Neural cell (in vitro differentiated cells): ENCODE measurements around the gene LRRC27. TPM values are rescaled to one million over a fixed set of nuclear protein-coding genes. Genes with fewer than 3 reads are reported as not detected.

Experiments used
- H2AFZ ChIP-seq: fragments of 200-600, 300-800 bp; sonication (generic), shearing (Covaris generic); 2 replicates; pipeline ENCODE4 v1.6.0; 2014; ENCODE audit warnings: low read depth, mild to moderate bottlenecking, antibody characterized with exemption, low read length, moderate library complexity
- H3F3A ChIP-seq: fragments of 200-600 bp; shearing (Covaris generic); 2 replicates; pipeline ENCODE4 v1.6.1; 2016; ENCODE audit warnings: mild to moderate bottlenecking, moderate library complexity, mixed read lengths, antibody characterized with exemption, low read length; ENCODE audit not compliant: insufficient read depth, poor library complexity, severe bottlenecking
- H3K27ac ChIP-seq: fragments of 200-600, 300-800 bp; sonication (generic), shearing (Covaris generic); 2 replicates; pipeline ENCODE4 v1.5.1; 2014; ENCODE audit warnings: mild to moderate bottlenecking, low read length, moderate library complexity
- H3K27me3 ChIP-seq: fragments of 300-800, 200-600 bp; sonication (generic), shearing (Covaris generic); 2 replicates; pipeline ENCODE4 v1.6.0; 2014; ENCODE audit warnings: mild to moderate bottlenecking, low read depth, low read length, moderate library complexity; ENCODE audit not compliant: insufficient read depth
- H3K36me3 ChIP-seq: fragments of 300-800, 200-600 bp; sonication (generic), shearing (Covaris generic); 2 replicates; pipeline ENCODE4 v1.5.1; 2014; ENCODE audit warnings: mild to moderate bottlenecking, antibody characterized with exemption, low read length, moderate library complexity; ENCODE audit not compliant: insufficient read depth
- H3K4me2 ChIP-seq: fragments of 300-800, 200-600 bp; sonication (generic), shearing (Covaris generic); 2 replicates; pipeline ENCODE4 v1.6.0; 2014; ENCODE audit warnings: mild to moderate bottlenecking, low read length
- H3K4me3 ChIP-seq: fragments of 300-800, 200-600 bp; sonication (generic), shearing (Covaris generic); 2 replicates; pipeline ENCODE4 v1.5.1; 2014; ENCODE audit warnings: mild to moderate bottlenecking, low read length, moderate library complexity
- H3K79me2 ChIP-seq: fragments of 200-600 bp; shearing (Covaris generic); replicated peaks from 2 replicates; pipeline ENCODE4 v1.6.0; 2014; ENCODE audit warnings: mild to moderate bottlenecking, low read length, moderate library complexity; ENCODE audit not compliant: insufficient read depth
- H3K9ac ChIP-seq: fragments of 300-800, 200-600 bp; sonication (generic), shearing (Covaris generic); 2 replicates; pipeline ENCODE4 v1.6.1; 2016; ENCODE audit warnings: mild to moderate bottlenecking, low read length, mixed read lengths
- H3K9me2 ChIP-seq: fragments of 200-600 bp; shearing (Covaris generic); 2 replicates; pipeline ENCODE4 v1.6.1; 2016; ENCODE audit warnings: mild to moderate bottlenecking, low read length, mixed read lengths; ENCODE audit not compliant: insufficient read depth
- H3K9me3 ChIP-seq: fragments of 200-600, 300-800 bp; sonication (generic), shearing (Covaris generic); 2 replicates; pipeline ENCODE4 v1.6.1; 2016; ENCODE audit warnings: mild to moderate bottlenecking, mixed run types, low read length, moderate library complexity, mixed read lengths
- H4K20me1 ChIP-seq: fragments of 200-600 bp; shearing (Covaris generic); 2 replicates; pipeline ENCODE4 v1.6.1; 2016; ENCODE audit warnings: mild to moderate bottlenecking, mixed run types; ENCODE audit not compliant: insufficient read depth
- EP300 ChIP-seq: fragments of 450-650 bp; conservative IDR thresholded peaks from 2 replicates; pipeline ENCODE4 v1.6.1; 2014; ENCODE audit warnings: antibody characterized with exemption, mild to moderate bottlenecking, moderate library complexity; ENCODE audit not compliant: poor library complexity, severe bottlenecking
- MXI1 ChIP-seq: fragments of 450-650 bp; conservative IDR thresholded peaks from 2 replicates; pipeline ENCODE4 v1.6.1; 2014; ENCODE audit warnings: antibody characterized with exemption, mild to moderate bottlenecking; ENCODE audit not compliant: poor library complexity, severe bottlenecking
- POLR2AphosphoS5 ChIP-seq: IDR thresholded peaks from 2 replicates; pipeline ENCODE4 v1.6.1; 2012
- RAD21 ChIP-seq: fragments of 450-650 bp; conservative IDR thresholded peaks from 2 replicates; pipeline ENCODE4 v1.6.1; 2014; ENCODE audit warnings: antibody characterized with exemption, mild to moderate bottlenecking, moderate library complexity
- SMC3 ChIP-seq: fragments of 450-650 bp; conservative IDR thresholded peaks from 2 replicates; pipeline ENCODE4 v1.6.1; 2014; ENCODE audit warnings: antibody characterized with exemption, mild to moderate bottlenecking, moderate library complexity; ENCODE audit not compliant: poor library complexity
- TAF1 ChIP-seq: IDR thresholded peaks from 2 replicates; pipeline ENCODE4 v1.6.1; 2012; ENCODE audit warnings: low read depth
- polyA plus RNA-seq: library from polyadenylated mRNA; depleted of rRNA; stranded (reverse); fragments of >200 nt; gene quantifications from 2 replicates; pipeline ENCODE4 v1.2.3, GENCODE V29; 2014
- TF ChIP-seq, protein P1 (sequence below): IDR thresholded peaks from 2 replicates; pipeline ENCODE4 v1.6.1; 2012; ENCODE audit warnings: borderline replicate concordance
- TF ChIP-seq, protein P2 (sequence below): fragments of 450-650 bp; IDR thresholded peaks from 2 replicates; pipeline ENCODE4 v1.5.1; 2014; ENCODE audit warnings: antibody characterized with exemption, mild to moderate bottlenecking, moderate library complexity; ENCODE audit not compliant: poor library complexity, severe bottlenecking

LRRC27 gene
- polyA plus RNA-seq, 1 donor from 2014 or later, result 26.7 TPM

DNA sequence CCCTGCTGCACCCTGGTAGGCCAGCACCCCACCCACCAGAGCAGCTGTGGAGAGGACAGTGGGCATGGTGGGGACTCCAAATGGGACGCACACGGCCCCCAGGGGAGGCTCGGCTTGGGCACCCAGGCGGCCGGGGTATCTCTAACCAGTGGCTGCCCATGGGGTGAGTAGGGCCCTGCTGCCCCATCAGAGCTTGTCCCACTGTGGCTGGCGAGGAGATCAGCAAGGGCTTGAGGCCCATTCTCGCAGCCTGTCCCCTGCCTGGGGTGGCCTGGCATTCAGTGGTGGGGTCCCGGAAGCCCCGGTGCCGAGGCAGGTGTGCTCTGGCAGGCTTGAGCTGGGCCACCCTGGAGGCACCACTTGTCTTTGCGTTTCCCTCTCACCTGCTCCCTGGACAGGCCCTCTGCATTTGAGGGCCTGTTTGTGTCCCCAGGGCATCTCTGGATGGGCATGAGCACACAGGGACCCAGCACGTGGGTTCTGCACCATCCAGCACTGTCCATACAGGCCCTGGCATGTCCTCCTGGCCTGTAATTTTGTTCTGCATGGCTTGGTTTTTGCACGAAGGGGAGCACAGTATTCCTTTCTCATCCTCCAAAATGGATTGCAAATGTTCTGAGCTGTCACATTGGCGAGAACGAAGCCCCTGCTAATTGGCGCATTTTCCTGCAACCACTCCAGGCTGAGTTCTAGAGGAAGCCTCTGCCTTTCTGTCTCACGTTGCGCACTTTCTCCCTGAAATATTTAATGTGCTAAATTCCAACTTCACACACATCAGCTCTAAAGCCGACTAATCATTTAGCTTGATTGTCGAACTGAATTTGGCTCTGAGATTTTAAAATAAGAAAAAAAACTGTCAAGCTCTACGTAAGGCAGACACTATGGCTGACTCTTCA, 92.2 kb downstream of the LRRC27 start:
- Histone ChIP-seq H3K9me3 (no peaks in the 10 kb centered on the region), H2AFZ (no peak overlapping the region), H3K27me3 (no peaks in the 10 kb centered on the region), H3K4me3 (no peak overlapping the region), H3K27ac (peak overlapping the region; percentile 39), H3K9me2 (no peaks in the 10 kb centered on the region), H3K4me2 (no peak overlapping the region), H3F3A (no peaks in the 10 kb centered on the region), H3K9ac (no peak overlapping the region), H3K36me3 (no peaks in the 10 kb centered on the region), H4K20me1 (no peaks in the 10 kb centered on the region), H3K79me2 (no peaks in the 10 kb centered on the region)
- TF ChIP-seq, protein P1, sequence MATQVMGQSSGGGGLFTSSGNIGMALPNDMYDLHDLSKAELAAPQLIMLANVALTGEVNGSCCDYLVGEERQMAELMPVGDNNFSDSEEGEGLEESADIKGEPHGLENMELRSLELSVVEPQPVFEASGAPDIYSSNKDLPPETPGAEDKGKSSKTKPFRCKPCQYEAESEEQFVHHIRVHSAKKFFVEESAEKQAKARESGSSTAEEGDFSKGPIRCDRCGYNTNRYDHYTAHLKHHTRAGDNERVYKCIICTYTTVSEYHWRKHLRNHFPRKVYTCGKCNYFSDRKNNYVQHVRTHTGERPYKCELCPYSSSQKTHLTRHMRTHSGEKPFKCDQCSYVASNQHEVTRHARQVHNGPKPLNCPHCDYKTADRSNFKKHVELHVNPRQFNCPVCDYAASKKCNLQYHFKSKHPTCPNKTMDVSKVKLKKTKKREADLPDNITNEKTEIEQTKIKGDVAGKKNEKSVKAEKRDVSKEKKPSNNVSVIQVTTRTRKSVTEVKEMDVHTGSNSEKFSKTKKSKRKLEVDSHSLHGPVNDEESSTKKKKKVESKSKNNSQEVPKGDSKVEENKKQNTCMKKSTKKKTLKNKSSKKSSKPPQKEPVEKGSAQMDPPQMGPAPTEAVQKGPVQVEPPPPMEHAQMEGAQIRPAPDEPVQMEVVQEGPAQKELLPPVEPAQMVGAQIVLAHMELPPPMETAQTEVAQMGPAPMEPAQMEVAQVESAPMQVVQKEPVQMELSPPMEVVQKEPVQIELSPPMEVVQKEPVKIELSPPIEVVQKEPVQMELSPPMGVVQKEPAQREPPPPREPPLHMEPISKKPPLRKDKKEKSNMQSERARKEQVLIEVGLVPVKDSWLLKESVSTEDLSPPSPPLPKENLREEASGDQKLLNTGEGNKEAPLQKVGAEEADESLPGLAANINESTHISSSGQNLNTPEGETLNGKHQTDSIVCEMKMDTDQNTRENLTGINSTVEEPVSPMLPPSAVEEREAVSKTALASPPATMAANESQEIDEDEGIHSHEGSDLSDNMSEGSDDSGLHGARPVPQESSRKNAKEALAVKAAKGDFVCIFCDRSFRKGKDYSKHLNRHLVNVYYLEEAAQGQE, result no peak
- TF ChIP-seq EP300 (no peak), MXI1 (no peak), TAF1 (no peak)

DNA sequence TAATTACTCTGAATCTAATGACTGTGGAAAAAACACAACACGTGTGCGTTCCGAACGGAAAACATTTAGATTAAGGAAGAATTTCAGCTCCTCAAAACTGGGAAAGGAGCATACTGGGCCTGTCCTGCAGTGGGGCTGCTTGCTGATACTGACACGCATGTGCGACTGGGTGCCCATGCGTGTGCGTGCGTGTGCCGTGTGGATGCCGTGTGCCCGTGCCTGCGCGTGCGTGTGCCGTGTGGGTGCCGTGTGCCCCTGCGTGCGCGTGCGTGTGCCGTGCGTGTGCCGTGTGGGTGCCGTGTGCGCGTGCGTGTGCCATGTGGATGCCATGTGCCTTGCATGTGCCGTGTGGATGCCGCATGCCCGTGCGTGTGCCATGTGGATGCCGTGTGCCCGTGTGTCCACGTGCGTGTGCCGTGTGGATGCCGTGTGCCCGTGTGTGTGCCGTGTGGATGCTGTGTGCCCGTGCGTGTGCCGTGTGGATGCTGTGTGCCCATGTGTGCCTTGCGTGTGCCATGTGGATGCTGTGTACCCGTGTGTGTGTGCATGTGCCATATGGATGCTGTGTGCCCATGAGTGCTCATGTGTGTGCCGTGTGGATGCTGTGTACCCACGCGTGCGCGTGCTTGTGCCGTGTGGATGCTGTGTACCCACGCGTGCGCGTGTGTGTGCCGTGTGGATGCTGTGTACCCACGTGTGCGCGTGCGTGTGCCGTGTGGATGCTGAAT, 93.2 kb downstream of the LRRC27 start:
- Histone ChIP-seq H3K4me2 (no peak overlapping the region), H4K20me1 (no peaks in the 10 kb centered on the region), H3K27ac (no peak overlapping the region), H3K36me3 (no peaks in the 10 kb centered on the region), H3F3A (no peaks in the 10 kb centered on the region), H3K9me2 (no peaks in the 10 kb centered on the region), H3K9me3 (no peaks in the 10 kb centered on the region), H3K27me3 (no peaks in the 10 kb centered on the region), H2AFZ (no peak overlapping the region), H3K79me2 (no peaks in the 10 kb centered on the region), H3K4me3 (no peak overlapping the region), H3K9ac (no peak overlapping the region)
- TF ChIP-seq POLR2AphosphoS5, result no peak
- TF ChIP-seq, protein P2, sequence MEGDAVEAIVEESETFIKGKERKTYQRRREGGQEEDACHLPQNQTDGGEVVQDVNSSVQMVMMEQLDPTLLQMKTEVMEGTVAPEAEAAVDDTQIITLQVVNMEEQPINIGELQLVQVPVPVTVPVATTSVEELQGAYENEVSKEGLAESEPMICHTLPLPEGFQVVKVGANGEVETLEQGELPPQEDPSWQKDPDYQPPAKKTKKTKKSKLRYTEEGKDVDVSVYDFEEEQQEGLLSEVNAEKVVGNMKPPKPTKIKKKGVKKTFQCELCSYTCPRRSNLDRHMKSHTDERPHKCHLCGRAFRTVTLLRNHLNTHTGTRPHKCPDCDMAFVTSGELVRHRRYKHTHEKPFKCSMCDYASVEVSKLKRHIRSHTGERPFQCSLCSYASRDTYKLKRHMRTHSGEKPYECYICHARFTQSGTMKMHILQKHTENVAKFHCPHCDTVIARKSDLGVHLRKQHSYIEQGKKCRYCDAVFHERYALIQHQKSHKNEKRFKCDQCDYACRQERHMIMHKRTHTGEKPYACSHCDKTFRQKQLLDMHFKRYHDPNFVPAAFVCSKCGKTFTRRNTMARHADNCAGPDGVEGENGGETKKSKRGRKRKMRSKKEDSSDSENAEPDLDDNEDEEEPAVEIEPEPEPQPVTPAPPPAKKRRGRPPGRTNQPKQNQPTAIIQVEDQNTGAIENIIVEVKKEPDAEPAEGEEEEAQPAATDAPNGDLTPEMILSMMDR, result no peak
- TF ChIP-seq SMC3, result no peak
- TF ChIP-seq, protein P1, result no peak
- TF ChIP-seq EP300, result no peak
- no peak for TF ChIP-seq RAD21
- TF ChIP-seq TAF1, result no peak
